Measurements from ENCODE around the gene KASH5.

DNA sequence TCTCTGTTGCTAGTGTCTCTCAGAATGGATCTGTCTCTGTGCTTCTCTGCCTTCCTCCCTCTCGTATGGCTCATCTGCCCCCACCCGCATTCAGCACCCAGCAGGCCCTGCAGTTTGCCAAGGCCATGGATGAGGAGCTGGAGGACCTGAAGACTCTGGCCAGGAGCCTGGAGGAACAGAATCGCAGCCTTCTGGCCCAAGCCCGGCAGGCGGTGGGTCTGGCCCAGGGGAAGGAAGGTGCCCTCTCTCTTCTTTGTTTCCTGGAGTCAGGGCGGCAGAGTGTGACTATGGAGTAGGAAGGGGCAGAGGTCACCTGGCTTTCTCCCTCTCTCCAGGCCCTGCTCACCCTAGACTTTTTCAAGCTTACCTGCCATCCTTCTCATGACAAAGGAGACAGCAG, 10.9 kb downstream of the KASH5 start:
- TF ChIP-seq POLR2A (IDR thresholded peaks at IDR 0.05; ENCODE audit: low read length) (no peak), GATA1 (IDR thresholded peaks at IDR 0.05; ENCODE audit: low read depth, low read length) (no peak)

Measured in erythroblast (primary cell).